Small intestine (tissue), 7 donors: ENCODE data around the gene FOXD4L3. TPM values are rescaled to one million over a fixed set of nuclear protein-coding genes. Genes with fewer than 3 reads are reported as not detected.
"Not testable (repeated sequence)": the region's sequence is repeated elsewhere in the genome, so short reads cannot be mapped to it uniquely, and the experiment has no call there.

ENCODE experiments used
- DNase-seq, 2 donors: peaks; one replicate each; pipeline versions ENCODE4 v3.0.0 to v3.0.0-alpha.2; 2013
- FAIRE-seq: peaks from 2 replicates; lab custom pipeline; 2012; peaks lifted over from hg19 to GRCh38; lab: Jason Lieb, UNC
- H3K27ac ChIP-seq, 3 donors: one replicate each; pipeline ENCODE4 v1.5.1; 2013; ENCODE audit warnings: low read length in 2 of 3, mild to moderate bottlenecking in 2 of 3, control low read depth in 1 of 3, inconsistent platforms in 1 of 3, low read depth in 1 of 3, moderate library complexity in 1 of 3
- H3K27me3 ChIP-seq, 3 donors: one replicate each; pipeline ENCODE4 v1.6.1; 2013; ENCODE audit warnings: low read length in 3 of 3, inconsistent platforms in 1 of 3; ENCODE audit not compliant: control insufficient read depth in 3 of 3, insufficient read depth in 3 of 3
- H3K36me3 ChIP-seq, 3 donors: one replicate each; pipeline ENCODE4 v1.6.1; 2013; ENCODE audit warnings: low read length in 3 of 3, inconsistent platforms in 1 of 3, low read depth in 1 of 3, mild to moderate bottlenecking in 1 of 3, moderate library complexity in 1 of 3; ENCODE audit not compliant: control insufficient read depth in 3 of 3, insufficient read depth in 2 of 3
- H3K4me1 ChIP-seq, 3 donors: one replicate each; pipeline ENCODE4 v1.6.1; 2013; ENCODE audit warnings: low read length in 2 of 3, inconsistent platforms in 1 of 3, low read depth in 1 of 3, mild to moderate bottlenecking in 1 of 3, moderate library complexity in 1 of 3; ENCODE audit not compliant: control insufficient read depth in 3 of 3, insufficient read depth in 2 of 3
- H3K4me3 ChIP-seq, 3 donors: one replicate each; pipeline ENCODE4 v1.5.1; 2013; ENCODE audit warnings: low read length in 3 of 3, control low read depth in 1 of 3, inconsistent platforms in 1 of 3, low read depth in 1 of 3, mild to moderate bottlenecking in 1 of 3, moderate library complexity in 1 of 3
- H3K9me3 ChIP-seq, 2 donors: one replicate each; pipeline ENCODE4 v1.6.1; 2013; ENCODE audit warnings: low read depth in 1 of 2, low read length in 1 of 2; ENCODE audit not compliant: control insufficient read depth in 2 of 2, insufficient read depth in 1 of 2
- WGBS, 3 donors: extraction: QIAGEN DNeasy Blood & Tissue Kit; methylation state at CpG; one replicate each; pipeline ENCODE4 v1.1.7; 2013; 5-methylcytosine and 5-hydroxymethylcytosine counted together
- polyA plus RNA-seq, 4 donors: library from polyadenylated mRNA; stranded (reverse) in 3 of 4; unstranded in 1 of 4; fragments of 200-250 nt in 3 of 4; fragments of 120-200 nt in 1 of 4; gene quantifications; one replicate each; pipeline versions ENCODE4 v1.2.1 to v1.2.3, GENCODE V29; 2013
- donor health status: healthy with polysubstance abuse.
- donor health status: control.
- donor health status: control.
- donor health status: Bipolar disorder and iron deficiency.
- donor health status: healthy.

Gene FOXD4L3
- polyA plus RNA-seq, 4 donors, result 0.03 to 0.45 (median 0.06) TPM; not detected in 1

- H3K9me3 ChIP-seq, DNase-seq, H3K4me1 ChIP-seq, H3K27ac ChIP-seq, H3K36me3 ChIP-seq, FAIRE-seq, H3K27me3 ChIP-seq, H3K4me3 ChIP-seq: not testable (repeated sequence)
- 64 to 72% (median 70%) methylated on average over 4 to 5 of the region's 10 CpGs for WGBS, 3 donors
Measured at GRCh38 chr9:68336639-68337339, 34.1 kb downstream of the FOXD4L3 start.

GRCh38 chr9:68338000-68338399, 35.3 kb downstream of the FOXD4L3 start:
- not testable (repeated sequence) for H3K27ac ChIP-seq, H3K4me1 ChIP-seq, H3K9me3 ChIP-seq, H3K4me3 ChIP-seq, H3K27me3 ChIP-seq, DNase-seq, FAIRE-seq, H3K36me3 ChIP-seq
- 72 to 84% (median 83%) methylated on average over 7 of the region's 7 CpGs for WGBS, 3 donors

- H3K4me1 ChIP-seq, H3K9me3 ChIP-seq, H3K36me3 ChIP-seq, H3K4me3 ChIP-seq, FAIRE-seq, DNase-seq, H3K27ac ChIP-seq, H3K27me3 ChIP-seq: not testable (repeated sequence)
- WGBS, 3 donors, result 13 to 16% (median 15%) methylated on average over 3 to 5 of the region's 10 CpGs
Measured at GRCh38 chr9:68342265-68343025, 39.8 kb downstream of the FOXD4L3 start.

- H3K36me3 ChIP-seq, FAIRE-seq, H3K27me3 ChIP-seq, H3K27ac ChIP-seq, H3K9me3 ChIP-seq, DNase-seq, H3K4me3 ChIP-seq, H3K4me1 ChIP-seq: not testable (repeated sequence)
- 53 to 78% (median 62%) methylated on average over 3 of the region's 4 CpGs for WGBS, 3 donors
Measured at GRCh38 chr9:68343242-68343641, 40.6 kb downstream of the FOXD4L3 start.

- H3K9me3 ChIP-seq, DNase-seq, H3K4me1 ChIP-seq, H3K27ac ChIP-seq, H3K27me3 ChIP-seq, FAIRE-seq, H3K4me3 ChIP-seq, H3K36me3 ChIP-seq: not testable (repeated sequence)
- WGBS, 3 donors, result 57 to 89% (median 62%) methylated on average over 3 of the region's 4 CpGs
Measured at GRCh38 chr9:68343992-68344391, 41.3 kb downstream of the FOXD4L3 start.

- H3K27ac ChIP-seq, H3K4me3 ChIP-seq, DNase-seq, H3K36me3 ChIP-seq, FAIRE-seq, H3K27me3 ChIP-seq, H3K9me3 ChIP-seq, H3K4me1 ChIP-seq: not testable (repeated sequence)
- WGBS, 3 donors, result 83 to 91% (median 83%) methylated on average over 4 of the region's 4 CpGs
Measured at GRCh38 chr9:68351689-68352088, 49.0 kb downstream of the FOXD4L3 start.

Other genes starting within 250 kb of the FOXD4L3 start
- 10 to 100 TPM; 14.1 to 44.5 (median 22.7) TPM for gene ZNG1C, start 60.9 kb upstream of the FOXD4L3 start, polyA plus RNA-seq
- 10 to 100 TPM in 1 of 4 donors, 1 to 10 TPM in 3; 1.6 to 21.8 (median 6.7) TPM for gene PGM5, start 53.7 kb downstream of the FOXD4L3 start, polyA plus RNA-seq
- gene TMEM252, start 238.0 kb downstream of the FOXD4L3 start, polyA plus RNA-seq, result 10 to 100 TPM in 1 of 4 donors, under 1 TPM in 2, not detected in 1; 0.10 to 19.4 (median 0.89) TPM